ENCODE data around the gene WRAP73. TPM values are rescaled to one million over a fixed set of nuclear protein-coding genes. Genes with fewer than 3 reads are reported as not detected.

WRAP73 gene, protein sequence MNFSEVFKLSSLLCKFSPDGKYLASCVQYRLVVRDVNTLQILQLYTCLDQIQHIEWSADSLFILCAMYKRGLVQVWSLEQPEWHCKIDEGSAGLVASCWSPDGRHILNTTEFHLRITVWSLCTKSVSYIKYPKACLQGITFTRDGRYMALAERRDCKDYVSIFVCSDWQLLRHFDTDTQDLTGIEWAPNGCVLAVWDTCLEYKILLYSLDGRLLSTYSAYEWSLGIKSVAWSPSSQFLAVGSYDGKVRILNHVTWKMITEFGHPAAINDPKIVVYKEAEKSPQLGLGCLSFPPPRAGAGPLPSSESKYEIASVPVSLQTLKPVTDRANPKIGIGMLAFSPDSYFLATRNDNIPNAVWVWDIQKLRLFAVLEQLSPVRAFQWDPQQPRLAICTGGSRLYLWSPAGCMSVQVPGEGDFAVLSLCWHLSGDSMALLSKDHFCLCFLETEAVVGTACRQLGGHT
- total RNA-seq = 20.1 and 20.5 TPM in 2 replicates
- long read RNA-seq, transcript WRAP73-202 (11 exons, 1,998 nt) = minor isoform, 8 of 63 reads
- long read RNA-seq, transcript WRAP73-201 (12 exons, 1,665 nt) = major isoform, 41 of 63 reads
- long read RNA-seq, partial matches to known transcripts = 3 of 63 reads
- long read RNA-seq, other reads (novel, unspliced or antisense) = 11 of 63 reads

DNA sequence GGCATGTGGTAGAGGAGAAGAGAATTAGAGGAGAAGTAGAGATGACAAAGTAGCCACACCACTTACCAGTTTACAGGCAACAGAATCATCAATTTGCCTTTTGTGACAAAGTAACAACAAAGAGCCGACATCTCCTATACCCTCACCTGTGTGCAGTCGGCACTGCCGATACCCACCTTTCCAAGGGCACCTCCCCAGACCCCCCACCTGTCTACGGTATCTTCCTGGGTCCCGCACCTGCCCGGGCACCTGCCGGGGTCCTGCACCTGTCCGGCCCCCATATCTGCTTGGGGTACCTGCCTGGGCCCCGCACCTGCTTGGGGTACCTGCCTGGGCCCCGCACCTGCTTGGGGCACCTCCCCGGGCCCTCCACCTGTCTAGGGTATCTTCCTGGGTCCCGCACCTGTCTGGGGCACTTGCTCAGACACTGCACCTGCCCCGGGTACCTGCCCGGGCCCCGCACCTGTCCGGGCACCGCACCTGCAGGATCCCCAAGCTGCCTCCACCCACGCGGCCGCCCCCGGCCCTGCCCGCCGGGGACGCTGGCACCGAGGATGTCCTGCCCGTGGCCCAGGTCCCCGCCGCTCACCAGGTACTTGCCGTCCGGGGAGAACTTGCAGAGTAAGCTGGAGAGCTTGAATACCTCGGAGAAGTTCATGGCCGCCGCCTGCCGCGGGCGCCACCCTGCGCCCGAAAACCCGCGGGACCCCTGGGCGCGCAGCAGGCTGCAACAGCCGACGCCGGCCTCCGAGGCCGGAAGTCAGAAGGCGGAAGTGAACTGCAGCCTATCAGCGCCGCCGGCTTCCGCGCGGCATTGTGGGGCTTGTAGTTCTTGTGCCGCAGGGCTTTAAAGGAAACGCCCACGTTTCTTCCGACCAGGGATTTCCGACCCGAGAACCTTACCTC is at the start of gene WRAP73:
Gene WRAP73 (minus strand): TSS at position 762 of the 906 bp plus-strand sequence. CDS start 104 bp downstream, at position 658.
- Mint-ChIP-seq H3K4me1 (ENCODE audit: unreplicated experiment) (peaks cover 21% of the 10 kb centered on the region), H3K9me3 (ENCODE audit: unreplicated experiment) (no peaks in the 10 kb centered on the region), H3K36me3 (ENCODE audit: unreplicated experiment) (peaks cover 9% of the 10 kb centered on the region), H3K4me3 (ENCODE audit: unreplicated experiment) (peak within 1 kb of the TSS; percentile 71), H3K27me3 (ENCODE audit: unreplicated experiment) (peaks cover 29% of the 10 kb centered on the region), H3K27ac (ENCODE audit: unreplicated experiment) (no peak within 1 kb of the TSS)
- DNase-seq (ENCODE audit: extremely low spot score, unreplicated experiment) = peak; percentile 93
- TF ChIP-seq, protein P1, sequence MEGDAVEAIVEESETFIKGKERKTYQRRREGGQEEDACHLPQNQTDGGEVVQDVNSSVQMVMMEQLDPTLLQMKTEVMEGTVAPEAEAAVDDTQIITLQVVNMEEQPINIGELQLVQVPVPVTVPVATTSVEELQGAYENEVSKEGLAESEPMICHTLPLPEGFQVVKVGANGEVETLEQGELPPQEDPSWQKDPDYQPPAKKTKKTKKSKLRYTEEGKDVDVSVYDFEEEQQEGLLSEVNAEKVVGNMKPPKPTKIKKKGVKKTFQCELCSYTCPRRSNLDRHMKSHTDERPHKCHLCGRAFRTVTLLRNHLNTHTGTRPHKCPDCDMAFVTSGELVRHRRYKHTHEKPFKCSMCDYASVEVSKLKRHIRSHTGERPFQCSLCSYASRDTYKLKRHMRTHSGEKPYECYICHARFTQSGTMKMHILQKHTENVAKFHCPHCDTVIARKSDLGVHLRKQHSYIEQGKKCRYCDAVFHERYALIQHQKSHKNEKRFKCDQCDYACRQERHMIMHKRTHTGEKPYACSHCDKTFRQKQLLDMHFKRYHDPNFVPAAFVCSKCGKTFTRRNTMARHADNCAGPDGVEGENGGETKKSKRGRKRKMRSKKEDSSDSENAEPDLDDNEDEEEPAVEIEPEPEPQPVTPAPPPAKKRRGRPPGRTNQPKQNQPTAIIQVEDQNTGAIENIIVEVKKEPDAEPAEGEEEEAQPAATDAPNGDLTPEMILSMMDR (IDR thresholded peaks at IDR 0.05) = peak; percentile 13

DNA sequence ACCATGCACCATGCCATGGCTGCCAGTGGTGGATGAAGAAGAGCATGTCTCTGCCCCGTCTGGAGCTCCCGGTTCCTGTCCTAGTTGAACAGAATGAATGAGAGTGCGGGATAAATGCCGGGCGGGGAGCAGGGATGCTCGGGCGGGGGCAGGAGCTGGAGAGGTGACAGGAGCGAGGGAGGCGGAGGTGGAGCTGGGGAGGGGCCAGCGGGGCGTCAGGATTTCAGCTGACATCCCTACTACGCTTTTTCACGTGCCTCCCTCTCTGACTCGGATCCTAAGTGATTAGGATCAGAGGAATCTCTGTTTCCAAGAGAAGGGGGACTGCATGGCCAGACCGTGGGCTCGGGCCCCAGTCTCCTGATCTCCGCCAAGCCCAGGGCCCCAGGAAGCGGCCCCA is 49.7 kb upstream of the WRAP73 start:
- Mint-ChIP-seq H3K27me3 (ENCODE audit: unreplicated experiment) (peaks cover 21% of the 10 kb centered on the region), H3K27ac (ENCODE audit: unreplicated experiment) (no peak overlapping the region), H3K9me3 (ENCODE audit: unreplicated experiment) (no peaks in the 10 kb centered on the region), H3K36me3 (ENCODE audit: unreplicated experiment) (no peaks in the 10 kb centered on the region), H3K4me1 (ENCODE audit: unreplicated experiment) (peaks cover 4% of the 10 kb centered on the region), H3K4me3 (ENCODE audit: unreplicated experiment) (no peak overlapping the region)
- TF ChIP-seq, protein P1 (IDR thresholded peaks at IDR 0.05) = no peak
- DNase-seq (ENCODE audit: extremely low spot score, unreplicated experiment) = no peak

DNA sequence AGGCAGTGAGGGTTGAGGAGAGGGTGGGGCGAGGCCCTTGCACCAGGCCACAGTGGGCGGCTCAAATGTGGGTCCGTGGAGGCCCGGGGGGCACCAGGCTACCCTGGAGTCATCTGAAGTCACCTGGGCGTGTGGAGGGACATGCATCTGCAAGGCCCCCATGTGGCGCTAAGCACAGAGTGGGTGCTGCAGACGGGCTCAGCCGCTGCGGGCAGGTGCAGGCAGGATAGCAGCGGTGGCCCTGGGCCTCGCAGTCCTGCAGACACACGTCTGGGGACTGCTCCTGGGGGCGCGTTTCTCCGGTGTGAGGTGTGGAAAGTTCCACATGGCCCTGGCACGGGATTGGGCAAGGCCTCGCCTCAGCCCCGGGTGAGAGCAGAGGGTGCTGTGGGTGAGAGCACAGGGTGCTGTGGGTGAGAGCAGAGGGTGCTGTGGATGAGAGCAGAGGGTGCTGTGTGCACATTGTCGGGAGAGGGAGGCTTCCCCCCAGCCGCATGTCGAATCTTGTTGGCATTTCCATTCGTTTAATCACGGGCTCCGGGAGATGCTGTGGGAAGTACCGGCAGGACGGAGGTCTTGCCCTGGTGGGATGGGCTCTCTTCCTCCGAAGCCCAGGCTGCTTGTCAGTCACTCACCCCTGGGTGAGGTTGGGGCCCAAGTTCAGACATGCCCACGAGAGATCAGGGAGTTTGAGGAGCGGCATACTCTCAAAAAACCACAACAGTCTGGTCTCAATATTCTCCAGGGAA is 48.9 kb upstream of the WRAP73 start:
- H3K27me3 Mint-ChIP-seq (ENCODE audit: unreplicated experiment) = peaks cover 21% of the 10 kb centered on the region

DNA sequence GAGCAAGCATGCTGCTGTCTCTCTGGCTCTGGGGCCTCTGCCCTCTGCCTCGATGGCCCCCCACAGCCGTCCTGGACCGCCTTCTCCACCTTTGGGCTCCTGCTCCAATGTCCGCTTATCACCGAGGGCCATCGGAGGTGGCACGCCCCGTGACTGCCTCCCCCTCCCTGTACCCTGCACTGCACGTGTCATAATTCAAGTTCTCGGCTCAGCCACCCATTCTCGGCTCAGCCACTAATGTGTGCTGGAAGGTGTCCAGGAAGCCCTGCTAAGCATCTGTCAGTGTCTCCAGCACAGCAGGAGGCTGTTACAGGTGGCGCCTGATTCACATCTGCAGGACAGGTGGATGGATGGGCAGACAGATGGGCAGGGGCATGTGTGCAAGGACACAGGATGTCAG is 47.9 kb upstream of the WRAP73 start:
- TF ChIP-seq, protein P1 (IDR thresholded peaks at IDR 0.05) = no peak
- no peaks in the 10 kb centered on the region for H3K36me3 Mint-ChIP-seq (ENCODE audit: unreplicated experiment)

More for the DNA sequence above, 48.9 kb upstream of the WRAP73 start:
- no peak for DNase-seq (ENCODE audit: extremely low spot score, unreplicated experiment)
- Mint-ChIP-seq H3K27ac (ENCODE audit: unreplicated experiment) (no peak overlapping the region), H3K4me3 (ENCODE audit: unreplicated experiment) (no peak overlapping the region), H3K9me3 (ENCODE audit: unreplicated experiment) (no peaks in the 10 kb centered on the region), H3K36me3 (ENCODE audit: unreplicated experiment) (no peaks in the 10 kb centered on the region), H3K4me1 (ENCODE audit: unreplicated experiment) (peaks cover 4% of the 10 kb centered on the region)
- TF ChIP-seq, protein P1 (IDR thresholded peaks at IDR 0.05) = no peak

More for the DNA sequence above, 47.9 kb upstream of the WRAP73 start:
- Mint-ChIP-seq H3K27ac (ENCODE audit: unreplicated experiment) (no peak overlapping the region), H3K4me3 (ENCODE audit: unreplicated experiment) (no peak overlapping the region), H3K27me3 (ENCODE audit: unreplicated experiment) (peaks cover 21% of the 10 kb centered on the region), H3K9me3 (ENCODE audit: unreplicated experiment) (no peaks in the 10 kb centered on the region), H3K4me1 (ENCODE audit: unreplicated experiment) (peaks cover 3% of the 10 kb centered on the region)
- no peak for DNase-seq (ENCODE audit: extremely low spot score, unreplicated experiment)
